ENCODE results near the gene DNASE1.

GRCh38 chr16:3681206-3681605 lies 26.7 kb downstream of the DNASE1 start:
- no peak for TF ChIP-seq POLR2A (IDR thresholded peaks at IDR 0.05; ENCODE audit: low read depth, low read length)
- no peak for TF ChIP-seq POLR2AphosphoS5 (IDR thresholded peaks at IDR 0.05; ENCODE audit: low read depth, low read length)
